SU-DHL-6 (cell line): ENCODE measurements around the gene SGMS2.

Experiments
- EZH2phosphoT487 ChIP-seq: fragments of 200-600 bp; sonication (generic), shearing (Covaris generic); conservative IDR thresholded peaks from 2 replicates; pipeline ENCODE4 v1.6.1; 2018; ENCODE audit warnings: mild to moderate bottlenecking, antibody characterized with exemption, low read length, moderate library complexity, mixed read lengths
- TF ChIP-seq, protein P1 (sequence below): fragments of 200-600 bp; sonication (generic); IDR thresholded peaks from one replicate; pipeline ENCODE4 v1.5.1; 2017; ENCODE audit warnings: antibody characterized with exemption, mild to moderate bottlenecking, low read length, moderate library complexity; ENCODE audit not compliant: insufficient read depth, poor library complexity, severe bottlenecking

DNA sequence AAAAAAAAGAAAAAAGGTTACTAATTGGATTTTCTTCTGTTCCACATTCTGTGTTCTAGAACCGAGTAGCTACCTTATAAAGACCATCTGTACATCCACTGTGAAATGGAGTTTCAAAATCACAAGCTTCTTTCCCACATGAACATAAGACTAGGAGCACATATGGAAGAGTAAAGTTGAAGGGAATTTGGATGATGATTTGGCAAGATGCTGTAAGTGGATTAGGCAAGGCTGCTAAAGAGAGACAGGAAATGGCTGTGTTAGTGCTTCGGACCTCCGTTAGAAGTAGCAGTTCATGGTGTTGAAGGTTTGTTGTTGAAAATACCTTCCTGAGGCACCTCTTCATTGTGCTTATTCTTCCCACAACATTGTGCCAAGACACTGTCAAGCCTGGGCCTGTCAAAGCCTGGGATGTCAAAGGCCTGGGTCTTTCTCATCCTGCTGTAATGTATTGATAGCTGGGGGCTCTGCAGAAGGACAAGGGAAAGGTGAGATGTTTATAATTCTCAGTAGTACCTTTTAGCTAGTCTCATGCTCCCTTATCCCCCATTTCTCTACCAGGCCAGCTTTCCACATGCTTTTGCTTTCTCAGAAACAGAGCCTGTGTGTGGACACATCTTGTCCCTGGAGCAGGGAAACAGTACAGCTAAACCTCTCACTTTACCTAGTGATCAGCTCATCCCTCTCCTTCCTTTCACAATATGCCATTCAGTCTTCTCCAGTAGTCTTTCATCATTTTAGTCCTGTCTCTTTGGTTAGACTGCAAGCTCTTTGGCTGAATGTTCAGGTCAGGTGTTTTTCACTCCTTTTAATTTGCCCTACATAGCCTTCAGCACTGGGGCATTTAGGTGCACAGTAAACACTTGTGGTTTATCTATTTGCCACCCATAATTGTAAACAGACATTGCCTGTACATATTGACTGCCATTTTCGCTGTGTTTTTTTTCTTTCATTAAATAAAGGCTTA, 68.7 kb downstream of the SGMS2 start:
- TF ChIP-seq, protein P1, sequence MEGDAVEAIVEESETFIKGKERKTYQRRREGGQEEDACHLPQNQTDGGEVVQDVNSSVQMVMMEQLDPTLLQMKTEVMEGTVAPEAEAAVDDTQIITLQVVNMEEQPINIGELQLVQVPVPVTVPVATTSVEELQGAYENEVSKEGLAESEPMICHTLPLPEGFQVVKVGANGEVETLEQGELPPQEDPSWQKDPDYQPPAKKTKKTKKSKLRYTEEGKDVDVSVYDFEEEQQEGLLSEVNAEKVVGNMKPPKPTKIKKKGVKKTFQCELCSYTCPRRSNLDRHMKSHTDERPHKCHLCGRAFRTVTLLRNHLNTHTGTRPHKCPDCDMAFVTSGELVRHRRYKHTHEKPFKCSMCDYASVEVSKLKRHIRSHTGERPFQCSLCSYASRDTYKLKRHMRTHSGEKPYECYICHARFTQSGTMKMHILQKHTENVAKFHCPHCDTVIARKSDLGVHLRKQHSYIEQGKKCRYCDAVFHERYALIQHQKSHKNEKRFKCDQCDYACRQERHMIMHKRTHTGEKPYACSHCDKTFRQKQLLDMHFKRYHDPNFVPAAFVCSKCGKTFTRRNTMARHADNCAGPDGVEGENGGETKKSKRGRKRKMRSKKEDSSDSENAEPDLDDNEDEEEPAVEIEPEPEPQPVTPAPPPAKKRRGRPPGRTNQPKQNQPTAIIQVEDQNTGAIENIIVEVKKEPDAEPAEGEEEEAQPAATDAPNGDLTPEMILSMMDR, result no peak
- no peak for TF ChIP-seq EZH2phosphoT487
